NCI-H446 (cell line): ENCODE data around the gene ADAT2.

Experiments used
- DNase-seq, 2 experiments: peaks; one replicate each; lab custom pipeline; 2025; lab: John Stamatoyannopoulos, UW

Gene ADAT2

GRCh38 chr6:143441680-143442545 is 8.6 kb downstream of the ADAT2 start:
- DNase-seq: no peak

GRCh38 chr6:143441010-143441409 is 9.5 kb downstream of the ADAT2 start:
- DNase-seq: no peak

- DNase-seq: no peak
Observed at GRCh38 chr6:143432588-143432987, 17.9 kb downstream of the ADAT2 start.

- no peak for DNase-seq
Observed at GRCh38 chr6:143431226-143431625, 19.3 kb downstream of the ADAT2 start.

GRCh38 chr6:143429970-143430369 is 20.5 kb downstream of the ADAT2 start:
- DNase-seq: no peak

GRCh38 chr6:143427109-143427817 is 23.2 kb downstream of the ADAT2 start:
- DNase-seq: peak; percentile 33 to 84

- no peak for DNase-seq
Observed at GRCh38 chr6:143426026-143426425, 24.5 kb downstream of the ADAT2 start.

- no peak for DNase-seq
Observed at GRCh38 chr6:143419526-143419925, 31.0 kb downstream of the ADAT2 start.

GRCh38 chr6:143414769-143415168 is 35.7 kb downstream of the ADAT2 start:
- no peak for DNase-seq

- no peak for DNase-seq
Observed at GRCh38 chr6:143410859-143411270, 39.6 kb downstream of the ADAT2 start.

GRCh38 chr6:143408787-143409162 is 41.7 kb downstream of the ADAT2 start:
- peak; percentile 47 to 63 for DNase-seq

- DNase-seq: no peak
Observed at GRCh38 chr6:143408151-143408786, 42.2 kb downstream of the ADAT2 start.

GRCh38 chr6:143406673-143407072 is 43.8 kb downstream of the ADAT2 start:
- no peak for DNase-seq

GRCh38 chr6:143405373-143406154 is 44.9 kb downstream of the ADAT2 start:
- no peak for DNase-seq

GRCh38 chr6:143402721-143403336 is 47.7 kb downstream of the ADAT2 start:
- DNase-seq: no peak

GRCh38 chr6:143401636-143402370 is 48.7 kb downstream of the ADAT2 start:
- DNase-seq: no peak

- DNase-seq: no peak
Observed at GRCh38 chr6:143401068-143401446, 49.4 kb downstream of the ADAT2 start.

- peak in 1 of 2 experiments; percentile 49 for DNase-seq
Observed at GRCh38 chr6:143400258-143401067, 50.0 kb downstream of the ADAT2 start.

- no peak for DNase-seq
Observed at GRCh38 chr6:143399775-143400174, 50.7 kb downstream of the ADAT2 start.

- no peak for DNase-seq
Observed at GRCh38 chr6:143399176-143399575, 51.3 kb downstream of the ADAT2 start.
